DOHH2 (cell line): ENCODE measurements around the gene GJC2.

Experiments
- H3F3A ChIP-seq: fragments of 200-600 bp; sonication (generic), shearing (Covaris generic); 2 replicates; pipeline ENCODE4 v1.6.0; 2016; ENCODE audit warnings: antibody characterized with exemption, mild to moderate bottlenecking; ENCODE audit not compliant: control insufficient read depth, insufficient read depth
- H3K27ac ChIP-seq: fragments of 200-600 bp; sonication (generic); 2 replicates; pipeline ENCODE4 v1.5.1; 2014; ENCODE audit warnings: low read depth, mild to moderate bottlenecking, low read length, moderate library complexity
- H3K27me3 ChIP-seq: fragments of 200-600 bp; sonication (generic); 2 replicates; pipeline ENCODE4 v1.6.1; 2014; ENCODE audit warnings: mild to moderate bottlenecking, low read length, mixed read lengths; ENCODE audit not compliant: control insufficient read depth
- H3K36me3 ChIP-seq: fragments of 200-600 bp; sonication (generic); 2 replicates; pipeline ENCODE4 v1.6.1; 2014; ENCODE audit warnings: mild to moderate bottlenecking, low read length, moderate library complexity, mixed read lengths; ENCODE audit not compliant: control insufficient read depth
- H3K4me1 ChIP-seq: fragments of 200-600 bp; sonication (generic); 2 replicates; pipeline ENCODE4 v1.6.1; 2014; ENCODE audit warnings: mild to moderate bottlenecking, low read length, mixed read lengths; ENCODE audit not compliant: control insufficient read depth
- H3K4me2 ChIP-seq: fragments of 200-600 bp; sonication (generic); 2 replicates; pipeline ENCODE4 v1.6.0; 2014; ENCODE audit warnings: mild to moderate bottlenecking, low read length, moderate library complexity
- H3K4me3 ChIP-seq: fragments of 200-600 bp; sonication (generic); 2 replicates; pipeline ENCODE4 v1.5.1; 2014; ENCODE audit warnings: mild to moderate bottlenecking, low read length, mixed read lengths
- H3K79me2 ChIP-seq: fragments of 200-600 bp; sonication (generic); 2 replicates; pipeline ENCODE4 v1.6.1; 2014; ENCODE audit warnings: mild to moderate bottlenecking, low read length, mixed read lengths; ENCODE audit not compliant: control insufficient read depth
- H3K9me2 ChIP-seq: fragments of 200-600 bp; sonication (generic); replicated peaks from 2 replicates; pipeline ENCODE4 v1.6.1; 2014; ENCODE audit warnings: mild to moderate bottlenecking, low read length, mixed read lengths; ENCODE audit not compliant: control insufficient read depth
- H3K9me3 ChIP-seq: fragments of 200-600 bp; sonication (generic); 2 replicates; pipeline ENCODE4 v1.6.1; 2014; ENCODE audit warnings: antibody characterized with exemption, low read length, mixed read lengths; ENCODE audit not compliant: control insufficient read depth, insufficient read depth
- H4K20me1 ChIP-seq: fragments of 200-600 bp; sonication (generic); 2 replicates; pipeline ENCODE4 v1.6.0; 2014; ENCODE audit warnings: low read depth, mild to moderate bottlenecking, antibody characterized with exemption, low read length, moderate library complexity; ENCODE audit not compliant: control insufficient read depth, insufficient read depth
- EZH2phosphoT487 ChIP-seq: fragments of 200-600 bp; sonication (generic); IDR thresholded peaks from 2 replicates; pipeline ENCODE4 v1.6.1; 2017; ENCODE audit warnings: borderline replicate concordance, mild to moderate bottlenecking, antibody characterized with exemption, low read length, moderate library complexity, mixed read lengths
- TF ChIP-seq, protein P1 (sequence below): fragments of 200-600 bp; sonication (generic); IDR thresholded peaks from one replicate; pipeline ENCODE4 v1.5.1; 2014; ENCODE audit warnings: antibody characterized with exemption, mild to moderate bottlenecking, low read depth, low read length; ENCODE audit not compliant: poor library complexity, severe bottlenecking

GJC2 gene

DNA sequence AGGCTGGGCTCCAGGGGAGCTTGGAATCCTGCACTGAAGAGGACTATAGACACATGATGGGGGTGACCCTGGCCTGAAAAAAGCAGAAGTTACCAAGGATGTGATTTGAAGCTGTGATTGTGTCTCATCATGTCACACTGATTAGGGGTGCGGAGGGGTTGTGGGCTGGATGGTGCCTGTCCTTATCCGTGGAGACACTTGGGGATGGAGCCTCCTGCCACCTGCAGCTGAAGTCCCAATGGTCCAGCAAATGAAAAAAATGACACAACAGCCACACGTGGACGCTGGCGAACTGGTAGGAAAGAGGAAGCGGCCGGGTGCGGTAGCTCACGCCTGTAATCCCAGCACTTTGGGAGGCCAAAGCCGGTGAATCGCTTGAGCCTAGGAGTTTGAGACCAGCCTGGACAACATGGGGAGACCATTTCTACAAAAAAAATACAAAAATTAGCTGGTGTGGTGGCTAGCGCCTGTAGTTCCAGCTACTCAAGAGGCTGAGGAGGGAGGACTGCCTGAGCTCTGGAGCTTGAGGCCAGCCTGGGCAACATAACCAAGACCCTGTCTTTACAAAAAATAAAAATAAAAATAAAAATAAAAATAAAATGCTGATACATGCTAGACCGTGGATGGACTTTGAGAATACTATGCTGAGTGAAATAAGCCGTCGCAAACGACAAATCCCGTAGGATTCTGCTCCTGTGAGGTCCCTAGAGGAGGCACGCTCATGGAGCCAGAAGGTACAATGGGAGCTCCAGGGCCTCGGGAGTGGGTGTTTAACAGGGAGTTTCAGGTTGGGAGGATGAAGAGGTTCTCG is 15.0 kb downstream of the GJC2 start:
- H3K27me3 ChIP-seq: no peaks in the 10 kb centered on the region
- H3K4me3 ChIP-seq: peak overlapping the region; percentile 82
- 0 out of 2 replicates have a peak overlapping the region, but pooled peaks have one; percentile 18 for H3K27ac ChIP-seq
- no peaks in the 10 kb centered on the region for H3K36me3 ChIP-seq
- H3K9me2 ChIP-seq: no peaks in the 10 kb centered on the region
- H3K4me2 ChIP-seq: peak overlapping the region; percentile 95
- peaks cover 28% of the 10 kb centered on the region for H3K79me2 ChIP-seq
- TF ChIP-seq, protein P1, sequence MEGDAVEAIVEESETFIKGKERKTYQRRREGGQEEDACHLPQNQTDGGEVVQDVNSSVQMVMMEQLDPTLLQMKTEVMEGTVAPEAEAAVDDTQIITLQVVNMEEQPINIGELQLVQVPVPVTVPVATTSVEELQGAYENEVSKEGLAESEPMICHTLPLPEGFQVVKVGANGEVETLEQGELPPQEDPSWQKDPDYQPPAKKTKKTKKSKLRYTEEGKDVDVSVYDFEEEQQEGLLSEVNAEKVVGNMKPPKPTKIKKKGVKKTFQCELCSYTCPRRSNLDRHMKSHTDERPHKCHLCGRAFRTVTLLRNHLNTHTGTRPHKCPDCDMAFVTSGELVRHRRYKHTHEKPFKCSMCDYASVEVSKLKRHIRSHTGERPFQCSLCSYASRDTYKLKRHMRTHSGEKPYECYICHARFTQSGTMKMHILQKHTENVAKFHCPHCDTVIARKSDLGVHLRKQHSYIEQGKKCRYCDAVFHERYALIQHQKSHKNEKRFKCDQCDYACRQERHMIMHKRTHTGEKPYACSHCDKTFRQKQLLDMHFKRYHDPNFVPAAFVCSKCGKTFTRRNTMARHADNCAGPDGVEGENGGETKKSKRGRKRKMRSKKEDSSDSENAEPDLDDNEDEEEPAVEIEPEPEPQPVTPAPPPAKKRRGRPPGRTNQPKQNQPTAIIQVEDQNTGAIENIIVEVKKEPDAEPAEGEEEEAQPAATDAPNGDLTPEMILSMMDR: no peak
- TF ChIP-seq EZH2phosphoT487: no peak
- H3K4me1 ChIP-seq: peaks cover 15% of the 10 kb centered on the region
- H3K9me3 ChIP-seq: no peaks in the 10 kb centered on the region
- peaks cover 6% of the 10 kb centered on the region; the same call in 1 of the 2 replicates for H4K20me1 ChIP-seq
- H3F3A ChIP-seq: no peaks in the 10 kb centered on the region

DNA sequence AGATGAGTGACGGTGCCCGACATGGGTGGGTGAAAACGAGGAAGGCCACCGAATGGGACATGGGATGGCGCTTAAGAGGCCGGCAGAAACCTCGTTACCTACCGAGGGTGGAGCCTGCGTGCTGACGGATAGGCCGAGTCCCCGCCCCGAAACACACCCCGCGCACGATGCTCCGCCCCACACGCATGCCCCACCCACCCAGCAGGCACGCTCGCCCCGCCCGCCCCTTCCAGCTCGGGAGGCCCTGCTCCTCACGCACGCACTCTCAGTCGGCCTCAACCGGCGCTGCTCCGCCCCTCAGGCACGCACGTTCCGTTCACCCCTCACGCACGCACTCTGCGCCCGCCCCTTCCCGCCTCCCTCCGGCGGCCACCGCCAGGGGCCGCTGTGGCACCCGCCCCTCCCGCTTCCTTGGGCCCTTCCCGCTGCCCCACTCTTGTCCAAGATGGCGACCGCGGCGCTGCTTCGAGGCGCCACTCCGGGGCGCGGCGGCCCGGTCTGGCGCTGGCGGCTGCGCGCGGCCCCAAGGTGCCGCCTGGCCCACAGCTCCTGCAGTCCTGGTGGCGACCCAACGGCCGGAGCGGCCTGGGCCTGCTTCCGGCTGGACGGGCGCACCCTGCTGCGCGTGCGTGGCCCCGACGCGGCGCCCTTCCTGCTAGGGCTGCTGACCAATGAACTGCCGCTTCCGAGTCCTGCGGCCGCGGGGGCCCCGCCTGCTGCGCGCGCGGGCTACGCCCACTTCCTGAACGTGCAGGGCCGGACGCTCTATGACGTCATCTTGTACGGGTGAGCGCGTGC is 15.8 kb downstream of the GJC2 start, which contains the start of gene IBA57:
IBA57 (plus strand) TSS at position 433 of the 798 bp plus-strand sequence; CDS start at position 446, 13 bp downstream.
- no peaks in the 10 kb centered on the region for H3K27me3 ChIP-seq
- peaks cover 15% of the 10 kb centered on the region for H3K4me1 ChIP-seq
- no peak for TF ChIP-seq EZH2phosphoT487
- TF ChIP-seq, protein P1: peak; percentile 66
- peak within 1 kb of the TSS; percentile 85 for H3K4me3 ChIP-seq
- peaks cover 28% of the 10 kb centered on the region for H3K79me2 ChIP-seq
- no peaks in the 10 kb centered on the region for H3K36me3 ChIP-seq
- no peaks in the 10 kb centered on the region for H3K9me2 ChIP-seq
- peak within 1 kb of the TSS; percentile 85 for H3K27ac ChIP-seq
- no peaks in the 10 kb centered on the region for H3F3A ChIP-seq
- H3K9me3 ChIP-seq: no peaks in the 10 kb centered on the region
- H4K20me1 ChIP-seq: peaks cover 6% of the 10 kb centered on the region; the same call in 1 of the 2 replicates
- peak within 1 kb of the TSS; percentile 97 for H3K4me2 ChIP-seq

DNA sequence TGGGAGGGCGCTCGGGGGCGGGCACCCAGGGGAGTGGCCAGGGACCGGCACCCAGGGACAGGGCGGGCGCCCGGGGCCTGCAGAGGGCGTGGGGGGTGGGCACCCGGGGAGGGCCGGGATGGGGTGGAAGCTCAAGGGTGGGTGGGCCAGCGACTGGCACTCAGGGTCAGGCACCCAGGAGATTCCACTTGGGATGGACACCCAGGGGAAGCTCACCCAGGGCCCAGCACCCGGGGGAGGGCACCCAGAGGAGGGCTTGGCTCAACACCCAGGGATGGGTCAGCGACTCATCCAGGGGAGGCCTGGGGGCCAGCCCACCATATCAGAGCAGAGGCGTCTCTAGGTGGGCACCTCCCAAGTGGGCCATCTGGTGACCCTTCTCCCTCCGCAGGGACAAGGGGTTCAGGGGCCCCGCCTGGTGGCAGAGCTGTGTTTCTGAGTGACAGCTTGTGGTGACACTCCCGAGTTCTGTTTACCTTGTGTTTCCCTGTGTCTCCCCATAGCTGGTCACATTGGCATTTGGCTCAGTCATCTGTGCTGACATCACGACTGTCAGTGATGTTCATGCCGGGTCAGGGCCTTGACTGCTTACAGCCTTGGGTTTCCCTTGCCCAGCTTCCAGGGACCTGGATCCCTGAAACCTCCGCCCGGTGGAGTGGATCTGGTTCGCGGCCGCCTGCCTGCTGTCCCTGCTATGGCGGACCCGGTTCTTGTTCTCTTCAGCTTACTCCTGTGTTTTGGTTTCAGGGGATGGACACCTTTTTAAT is 16.6 kb downstream of the GJC2 start:
- Histone ChIP-seq H3K4me2 (peak overlapping the region; percentile 97), H3K27ac (0 out of 2 replicates have a peak overlapping the region, but pooled peaks have one; percentile 85), H3K4me3 (peak overlapping the region; percentile 85), H3K79me2 (peaks cover 28% of the 10 kb centered on the region), H3K9me3 (no peaks in the 10 kb centered on the region), H3K36me3 (no peaks in the 10 kb centered on the region), H4K20me1 (peaks cover 6% of the 10 kb centered on the region; the same call in 1 of the 2 replicates), H3F3A (no peaks in the 10 kb centered on the region), H3K9me2 (no peaks in the 10 kb centered on the region), H3K4me1 (peaks cover 15% of the 10 kb centered on the region), H3K27me3 (no peaks in the 10 kb centered on the region)
- TF ChIP-seq EZH2phosphoT487: no peak
- TF ChIP-seq, protein P1: peak; percentile 61
